ENCODE results near the gene ARID4B. TPM values are rescaled to one million over a fixed set of nuclear protein-coding genes. Genes with fewer than 3 reads are reported as not detected.
A peak's percentile ranks its signal among the peaks of the same experiment; 100 is the strongest.

ARID4B gene
- total and polyA plus RNA-seq, 5 donors from 2014 or later, result 52.6 to 192 (median 58.6) TPM

DNA sequence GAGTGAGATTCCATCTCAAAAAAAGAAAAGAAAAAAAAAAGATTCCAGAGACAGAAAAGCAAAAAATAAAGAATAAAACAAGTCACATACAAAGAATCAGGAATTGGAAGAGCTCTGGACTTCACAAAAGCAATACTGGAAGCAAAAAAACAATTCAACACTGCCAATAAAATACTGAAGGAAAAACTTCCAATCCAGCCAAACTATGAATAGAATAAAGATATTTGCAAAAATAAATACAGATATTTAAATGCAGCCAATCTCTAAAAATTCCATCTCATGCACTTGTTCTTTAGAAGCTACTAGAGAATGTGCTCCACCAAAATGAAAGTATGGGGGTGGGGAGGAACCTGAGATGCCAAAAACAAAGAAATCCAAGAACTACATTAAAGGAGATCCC is 137.5 kb downstream of the ARID4B start:
- H3K9me3 ChIP-seq (ENCODE audit: control insufficient read depth in 2 of 2, low read length in 2 of 2), result no peaks in the 10 kb centered on the region
- Mint-ChIP-seq H3K36me3 (peaks cover 36% of the 10 kb centered on the region), H3K27me3 (no peaks in the 10 kb centered on the region), H3K4me3 (peak overlapping the region in 1 of 4 donors; percentile 77), H3K27ac (peak overlapping the region in 1 of 3 donors; percentile 60), H3K9me3 (no peaks in the 10 kb centered on the region), H3K4me1 (peaks cover 10 to 26% (median 17%) of the 10 kb centered on the region in 4 donors)
- H3K4me1 ChIP-seq (ENCODE audit: control insufficient read depth, insufficient read depth, low read length, poor library complexity, severe bottlenecking), result no peaks in the 10 kb centered on the region
- H3K36me3 ChIP-seq (ENCODE audit: control insufficient read depth, insufficient read depth, low read length), result peaks cover 61% of the 10 kb centered on the region
- no peak overlapping the region for H3K4me3 ChIP-seq (ENCODE audit: low read depth, low read length)
- DNase-seq (no peak), ATAC-seq (ENCODE audit: low read depth in 2 of 2) (no peak)
- H3K27me3 ChIP-seq (ENCODE audit: control insufficient read depth, insufficient read depth, low read length), result no peaks in the 10 kb centered on the region
- H3K27ac ChIP-seq (ENCODE audit: insufficient read depth, low read length, poor library complexity, severe bottlenecking), result no peak overlapping the region

DNA sequence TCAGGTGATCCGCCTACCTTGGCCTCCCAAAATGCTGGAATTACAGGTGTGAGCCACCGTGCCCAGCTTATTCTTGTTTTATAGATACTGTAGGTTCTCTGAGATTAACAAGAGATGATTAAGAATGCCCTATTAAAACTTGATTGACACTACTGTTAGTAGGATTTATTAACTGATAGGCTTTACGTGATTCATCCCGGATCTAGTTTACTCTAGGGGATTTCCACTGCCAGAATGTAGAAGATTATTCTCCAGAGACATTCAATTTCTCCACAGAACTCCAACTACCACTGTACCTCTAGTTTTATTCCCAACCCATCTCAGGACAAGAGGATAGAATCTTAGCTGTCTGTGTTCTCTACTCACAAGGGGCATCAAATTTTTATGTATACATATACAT is 140.7 kb downstream of the ARID4B start:
- no peaks in the 10 kb centered on the region for H3K27me3 Mint-ChIP-seq
- Histone ChIP-seq H3K36me3 (ENCODE audit: control insufficient read depth, insufficient read depth, low read length) (peaks cover 51% of the 10 kb centered on the region), H3K9me3 (ENCODE audit: control insufficient read depth in 2 of 2, low read length in 2 of 2) (no peaks in the 10 kb centered on the region), H3K27ac (ENCODE audit: insufficient read depth, low read length, poor library complexity, severe bottlenecking) (no peak overlapping the region), H3K4me1 (ENCODE audit: control insufficient read depth, insufficient read depth, low read length, poor library complexity, severe bottlenecking) (no peaks in the 10 kb centered on the region), H3K27me3 (ENCODE audit: control insufficient read depth, insufficient read depth, low read length) (no peaks in the 10 kb centered on the region), H3K4me3 (ENCODE audit: low read depth, low read length) (no peak overlapping the region)
- H3K9me3 Mint-ChIP-seq, result no peaks in the 10 kb centered on the region
- peaks cover 33% of the 10 kb centered on the region for H3K36me3 Mint-ChIP-seq
- H3K27ac Mint-ChIP-seq, result peak overlapping the region in 2 of 3 donors; percentile 25 to 66
- DNase-seq, result no peak
- ATAC-seq (ENCODE audit: low read depth in 2 of 2), result no peak
- H3K4me1 Mint-ChIP-seq, result peaks cover 15 to 28% (median 22%) of the 10 kb centered on the region in 4 donors
- no peak overlapping the region for H3K4me3 Mint-ChIP-seq

DNA sequence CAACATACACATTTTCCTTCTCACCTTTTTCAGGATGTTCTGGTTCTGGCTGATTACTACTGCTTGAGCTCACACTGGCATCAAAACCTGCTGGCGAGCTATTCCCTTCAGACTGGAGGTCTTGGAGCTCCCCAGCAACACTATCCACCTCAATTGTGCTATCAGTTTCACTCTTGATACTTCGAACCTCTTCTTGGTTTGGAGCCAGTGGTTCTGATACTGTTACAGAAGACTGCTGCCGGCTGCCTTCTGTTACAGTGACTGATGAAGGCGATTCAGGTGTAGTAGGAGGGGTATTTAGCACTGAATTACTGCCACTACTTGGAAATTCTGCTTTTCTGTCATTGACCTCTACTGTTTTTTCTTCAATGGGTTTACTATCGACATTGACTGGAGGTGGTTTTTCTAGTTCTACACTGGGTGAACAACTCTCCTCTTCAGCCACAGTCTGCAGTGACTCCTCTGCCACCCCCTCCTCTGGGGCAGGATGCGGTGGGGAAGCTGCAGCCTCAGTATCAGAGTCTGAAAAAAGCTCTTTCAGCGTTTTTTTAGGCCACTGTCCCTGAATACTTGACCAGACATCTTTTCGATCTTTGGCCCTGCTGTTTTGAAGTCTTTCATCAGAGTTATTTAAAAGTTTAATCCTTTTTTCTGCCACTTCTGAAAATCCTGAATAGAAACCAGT is 146.3 kb downstream of the ARID4B start:
- H3K36me3 Mint-ChIP-seq, result peaks cover 28% of the 10 kb centered on the region
- no peaks in the 10 kb centered on the region for H3K9me3 Mint-ChIP-seq
- H3K27ac ChIP-seq (ENCODE audit: insufficient read depth, low read length, poor library complexity, severe bottlenecking), result no peak overlapping the region
- peaks cover 57% of the 10 kb centered on the region for H3K36me3 ChIP-seq (ENCODE audit: control insufficient read depth, insufficient read depth, low read length)
- peak overlapping the region; percentile 11 to 70 (median 34) for H3K27ac Mint-ChIP-seq
- H3K9me3 ChIP-seq (ENCODE audit: control insufficient read depth in 2 of 2, low read length in 2 of 2), result no peaks in the 10 kb centered on the region
- no peak overlapping the region for H3K4me3 Mint-ChIP-seq
- no peak overlapping the region for H3K4me3 ChIP-seq (ENCODE audit: low read depth, low read length)
- no peaks in the 10 kb centered on the region for H3K4me1 ChIP-seq (ENCODE audit: control insufficient read depth, insufficient read depth, low read length, poor library complexity, severe bottlenecking)
- H3K27me3 Mint-ChIP-seq, result no peaks in the 10 kb centered on the region
- no peaks in the 10 kb centered on the region for H3K27me3 ChIP-seq (ENCODE audit: control insufficient read depth, insufficient read depth, low read length)
- H3K4me1 Mint-ChIP-seq, result peaks cover 12 to 23% (median 16%) of the 10 kb centered on the region in 4 donors
- DNase-seq (no peak), ATAC-seq (ENCODE audit: low read depth in 2 of 2) (no peak)

GRCh38 chr1:235180916-235181460 is 147.0 kb downstream of the ARID4B start:
- Mint-ChIP-seq H3K4me3 (no peak overlapping the region), H3K9me3 (no peaks in the 10 kb centered on the region), H3K27ac (peak overlapping the region in 2 of 3 donors; percentile 11 to 34), H3K27me3 (no peaks in the 10 kb centered on the region), H3K4me1 (peaks cover 12 to 23% (median 16%) of the 10 kb centered on the region in 4 donors), H3K36me3 (peaks cover 31% of the 10 kb centered on the region)
- Histone ChIP-seq H3K27me3 (ENCODE audit: control insufficient read depth, insufficient read depth, low read length) (no peaks in the 10 kb centered on the region), H3K9me3 (ENCODE audit: control insufficient read depth in 2 of 2, low read length in 2 of 2) (no peaks in the 10 kb centered on the region), H3K27ac (ENCODE audit: insufficient read depth, low read length, poor library complexity, severe bottlenecking) (no peak overlapping the region), H3K36me3 (ENCODE audit: control insufficient read depth, insufficient read depth, low read length) (peaks cover 63% of the 10 kb centered on the region), H3K4me1 (ENCODE audit: control insufficient read depth, insufficient read depth, low read length, poor library complexity, severe bottlenecking) (no peaks in the 10 kb centered on the region), H3K4me3 (ENCODE audit: low read depth, low read length) (no peak overlapping the region)
- ATAC-seq (ENCODE audit: low read depth in 2 of 2), result no peak
- DNase-seq, result no peak

DNA sequence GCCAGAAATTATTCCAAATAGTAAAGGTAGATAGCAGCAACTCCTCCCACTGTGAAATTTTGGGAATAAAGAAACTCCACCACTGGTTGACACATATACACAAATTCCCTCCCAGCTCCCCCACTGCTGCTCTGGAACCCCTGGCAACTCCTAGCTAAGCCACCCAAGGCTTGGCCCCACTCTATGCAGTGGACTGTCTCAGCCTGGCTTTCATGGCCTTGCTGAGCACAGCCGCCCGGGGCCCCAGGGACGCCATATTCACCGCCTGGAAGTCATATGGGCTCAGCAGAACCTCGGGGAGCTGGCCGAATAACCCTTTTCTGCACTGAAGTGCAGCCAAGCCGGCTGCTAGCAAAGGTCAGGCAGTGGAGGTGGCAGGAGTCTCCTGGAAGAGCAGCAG is 151.5 kb downstream of the ARID4B start:
- Mint-ChIP-seq H3K4me3 (no peak overlapping the region), H3K9me3 (no peaks in the 10 kb centered on the region), H3K27ac (peak overlapping the region in 1 of 3 donors; percentile 82)

GRCh38 chr1:235169986-235170385 is 158.0 kb downstream of the ARID4B start:
- H3K4me3 Mint-ChIP-seq, result no peak overlapping the region
- Histone ChIP-seq H3K4me3 (ENCODE audit: low read depth, low read length) (no peak overlapping the region), H3K27ac (ENCODE audit: insufficient read depth, low read length, poor library complexity, severe bottlenecking) (no peak overlapping the region), H3K27me3 (ENCODE audit: control insufficient read depth, insufficient read depth, low read length) (no peaks in the 10 kb centered on the region), H3K36me3 (ENCODE audit: control insufficient read depth, insufficient read depth, low read length) (peaks cover 69% of the 10 kb centered on the region), H3K9me3 (ENCODE audit: control insufficient read depth in 2 of 2, low read length in 2 of 2) (no peaks in the 10 kb centered on the region), H3K4me1 (ENCODE audit: control insufficient read depth, insufficient read depth, low read length, poor library complexity, severe bottlenecking) (no peaks in the 10 kb centered on the region)
- H3K27me3 Mint-ChIP-seq, result no peaks in the 10 kb centered on the region
- H3K4me1 Mint-ChIP-seq, result peaks cover 0 to 3% (median 2%) of the 10 kb centered on the region in 4 donors
- H3K36me3 Mint-ChIP-seq, result peaks cover 30% of the 10 kb centered on the region
- H3K27ac Mint-ChIP-seq, result no peak overlapping the region
- no peak for DNase-seq
- no peak for ATAC-seq (ENCODE audit: low read depth in 2 of 2)
- H3K9me3 Mint-ChIP-seq, result no peaks in the 10 kb centered on the region

More for the DNA sequence above, 151.5 kb downstream of the ARID4B start:
- Mint-ChIP-seq H3K36me3 (peaks cover 41% of the 10 kb centered on the region), H3K4me1 (peaks cover 5 to 12% (median 7%) of the 10 kb centered on the region in 4 donors), H3K27me3 (no peaks in the 10 kb centered on the region)
- Histone ChIP-seq H3K9me3 (ENCODE audit: control insufficient read depth in 2 of 2, low read length in 2 of 2) (no peaks in the 10 kb centered on the region), H3K36me3 (ENCODE audit: control insufficient read depth, insufficient read depth, low read length) (peaks cover 76% of the 10 kb centered on the region), H3K27ac (ENCODE audit: insufficient read depth, low read length, poor library complexity, severe bottlenecking) (no peak overlapping the region), H3K4me3 (ENCODE audit: low read depth, low read length) (no peak overlapping the region), H3K27me3 (ENCODE audit: control insufficient read depth, insufficient read depth, low read length) (no peaks in the 10 kb centered on the region), H3K4me1 (ENCODE audit: control insufficient read depth, insufficient read depth, low read length, poor library complexity, severe bottlenecking) (no peaks in the 10 kb centered on the region)
- DNase-seq (no peak), ATAC-seq (ENCODE audit: low read depth in 2 of 2) (no peak)

DNA sequence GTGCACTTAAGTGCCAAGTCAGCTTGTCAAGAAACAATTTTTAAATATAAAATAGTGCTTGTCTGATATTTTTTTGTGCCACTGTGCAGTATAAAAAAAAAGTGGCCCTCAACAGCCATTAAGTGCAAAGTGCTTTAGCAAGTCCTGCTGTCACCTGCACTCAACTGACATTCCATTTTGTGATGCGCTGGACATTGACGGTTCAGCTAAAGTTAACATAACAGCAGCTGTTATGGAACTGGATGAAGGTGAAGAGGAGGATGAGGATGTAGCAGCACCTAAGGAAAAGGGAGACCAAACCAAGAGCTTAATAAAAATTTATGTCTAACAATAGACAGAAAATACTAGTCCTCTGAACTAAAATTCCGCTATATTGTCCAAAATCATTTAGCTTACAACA is 159.6 kb downstream of the ARID4B start:
- Mint-ChIP-seq H3K27ac (peak overlapping the region in 1 of 3 donors; percentile 8), H3K9me3 (peaks cover 0 to 3% (median 0%) of the 10 kb centered on the region in 7 donors), H3K27me3 (no peaks in the 10 kb centered on the region), H3K36me3 (peaks cover 23% of the 10 kb centered on the region), H3K4me3 (no peak overlapping the region), H3K4me1 (peaks cover 0 to 3% (median 2%) of the 10 kb centered on the region in 4 donors)
- Histone ChIP-seq H3K4me3 (ENCODE audit: low read depth, low read length) (no peak overlapping the region), H3K9me3 (ENCODE audit: control insufficient read depth in 2 of 2, low read length in 2 of 2) (no peaks in the 10 kb centered on the region), H3K27me3 (ENCODE audit: control insufficient read depth, insufficient read depth, low read length) (no peaks in the 10 kb centered on the region), H3K27ac (ENCODE audit: insufficient read depth, low read length, poor library complexity, severe bottlenecking) (no peak overlapping the region), H3K36me3 (ENCODE audit: control insufficient read depth, insufficient read depth, low read length) (peaks cover 55% of the 10 kb centered on the region), H3K4me1 (ENCODE audit: control insufficient read depth, insufficient read depth, low read length, poor library complexity, severe bottlenecking) (no peaks in the 10 kb centered on the region)
- DNase-seq (no peak), ATAC-seq (ENCODE audit: low read depth in 2 of 2) (no peak)
